ENCODE results near the gene C5orf15.
"Not testable (repeated sequence)": the region's sequence is repeated elsewhere in the genome, so short reads cannot be mapped to it uniquely, and the experiment has no call there.

The C5orf15 gene

GRCh38 chr5:133962801-133963476 is 5.5 kb downstream of the C5orf15 start:
- DNase-seq, result peak; percentile 81

GRCh38 chr5:133962131-133962530 is 6.3 kb downstream of the C5orf15 start:
- no peak for DNase-seq

GRCh38 chr5:133959643-133960042 is 8.8 kb downstream of the C5orf15 start:
- DNase-seq, result no peak

- DNase-seq, result no peak
Observed at GRCh38 chr5:133957591-133957990, 10.8 kb downstream of the C5orf15 start.

- DNase-seq, result no peak
Observed at GRCh38 chr5:133957080-133957479, 11.3 kb downstream of the C5orf15 start.

- not testable (repeated sequence) for DNase-seq
Observed at GRCh38 chr5:133956196-133956595, 12.2 kb downstream of the C5orf15 start.

- DNase-seq, result no peak
Observed at GRCh38 chr5:133953568-133954145, 14.8 kb downstream of the C5orf15 start.

GRCh38 chr5:133952729-133953567 is 15.5 kb downstream of the C5orf15 start:
- peak; percentile 81 for DNase-seq

- DNase-seq, result no peak
Observed at GRCh38 chr5:133950821-133951612, 17.4 kb downstream of the C5orf15 start.

GRCh38 chr5:133948721-133949120 is 19.7 kb downstream of the C5orf15 start:
- no peak for DNase-seq

- DNase-seq, result no peak
Observed at GRCh38 chr5:133947431-133947841, 21.0 kb downstream of the C5orf15 start.

- peak; percentile 23 for DNase-seq
Observed at GRCh38 chr5:133945568-133945967, 22.9 kb downstream of the C5orf15 start.

GRCh38 chr5:133944263-133945185 is 23.9 kb downstream of the C5orf15 start:
- DNase-seq, result no peak

GRCh38 chr5:133943475-133943817 is 25.0 kb downstream of the C5orf15 start:
- DNase-seq, result no peak

- no peak for DNase-seq
Observed at GRCh38 chr5:133942614-133943474, 25.6 kb downstream of the C5orf15 start.

GRCh38 chr5:133941456-133942196 is 26.8 kb downstream of the C5orf15 start:
- DNase-seq, result no peak

- DNase-seq, result no peak
Observed at GRCh38 chr5:133939668-133940067, 28.8 kb downstream of the C5orf15 start.

GRCh38 chr5:133938929-133939328 is 29.5 kb downstream of the C5orf15 start:
- no peak for DNase-seq

GRCh38 chr5:133938039-133938821 is 30.2 kb downstream of the C5orf15 start:
- no peak for DNase-seq

Measured in fibroblast of skin of abdomen (primary cell).